ENCODE data around the gene TXLNB. TPM values are rescaled to one million over a fixed set of nuclear protein-coding genes. Genes with fewer than 3 reads are reported as not detected.

TXLNB gene
- total and polyA plus RNA-seq, 2 of the 4 experiments (the other 2 are of a cell fraction) = under 0.01 to 0.05 TPM

DNA sequence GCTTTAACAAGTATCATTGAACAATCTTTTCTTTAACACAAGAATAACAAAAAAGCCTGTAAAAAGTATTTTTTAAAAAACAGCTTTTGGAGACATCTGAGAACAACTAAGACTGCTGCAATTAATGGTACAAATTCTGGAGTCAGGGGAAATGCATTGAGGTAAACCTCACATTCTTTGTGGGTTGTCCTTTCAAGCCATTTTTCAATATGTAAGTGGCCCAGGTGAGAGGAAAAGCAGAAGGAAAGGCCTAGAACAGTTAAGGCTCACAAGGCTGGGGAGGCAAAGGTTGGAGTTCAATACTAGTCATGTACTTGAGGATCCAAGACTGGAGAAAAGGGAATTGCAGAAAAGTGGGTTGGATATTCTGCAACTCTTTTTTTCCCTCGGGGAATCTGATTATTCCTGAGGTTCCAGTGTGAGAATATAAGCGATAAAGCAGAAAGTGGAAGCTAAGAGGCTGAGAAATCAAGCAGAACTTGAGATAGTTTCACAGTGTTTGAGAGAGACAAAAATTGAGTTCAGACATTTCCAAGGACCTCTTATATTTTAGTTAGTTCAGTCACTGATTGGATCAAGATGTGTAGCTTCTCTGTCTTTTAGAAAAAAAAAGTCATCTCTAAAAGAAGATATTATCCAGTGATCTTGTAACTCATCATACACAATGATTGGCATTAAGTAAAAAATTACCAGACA is 25.0 kb upstream of the TXLNB start:
- WGBS, 2 experiments (ENCODE audit: extremely low coverage in 2 of 2, insufficient read length in 1 of 2) = 83% methylated on average over 2 of the region's 2 CpGs; no CpG with 5 or more reads in 1 of the 2 experiments
- Histone ChIP-seq H3K9me3 (ENCODE audit: control insufficient read depth, insufficient read depth, low read length) (no peaks in the 10 kb centered on the region), H2AK9ac (replicated peaks; ENCODE audit: low read depth, low read length, poor library complexity) (no peak overlapping the region), H2BK20ac (ENCODE audit: low read depth, low read length) (no peak overlapping the region), H3K56ac (ENCODE audit: extremely low read depth, insufficient read depth, low read length) (no peak overlapping the region), H3K27ac (ENCODE audit: insufficient read depth, low read length) (no peak overlapping the region), H3K79me1 (ENCODE audit: low read depth in 1 of 2, low read length in 2 of 2) (no peaks in the 10 kb centered on the region), H3K36me3 (ENCODE audit: control insufficient read depth, insufficient read depth, low read length) (no peaks in the 10 kb centered on the region), H4K5ac (ENCODE audit: low read depth, low read length) (no peak overlapping the region), H2BK5ac (ENCODE audit: low read depth, low read length, poor library complexity, severe bottlenecking) (no peak overlapping the region), H2AFZ (replicated peaks; ENCODE audit: low read length, poor library complexity) (no peak overlapping the region), H3K23ac (ENCODE audit: low read depth, low read length) (no peak overlapping the region), H3K4me2 (ENCODE audit: low read depth, low read length) (no peak overlapping the region), H2BK15ac (ENCODE audit: low read depth, low read length) (no peak overlapping the region; the same call in 1 of the 3 replicates), H2BK120ac (ENCODE audit: low read depth, low read length) (no peak overlapping the region), H3K4me1 (ENCODE audit: control insufficient read depth, insufficient read depth, low read length) (no peaks in the 10 kb centered on the region), H3K9ac (ENCODE audit: low read depth, low read length) (no peak overlapping the region), H4K91ac (ENCODE audit: insufficient read depth, low read depth, low read length) (no peak overlapping the region), H3K18ac (ENCODE audit: low read depth, low read length) (no peak overlapping the region), H3K4ac (ENCODE audit: low read depth, low read length) (no peak overlapping the region), H3K4me3 (ENCODE audit: insufficient read depth, low read depth, low read length) (no peak overlapping the region), H4K20me1 (ENCODE audit: insufficient read depth, low read length) (no peaks in the 10 kb centered on the region), H2AK5ac (ENCODE audit: low read depth, low read length) (no peak overlapping the region), H3K27me3 (ENCODE audit: control insufficient read depth, insufficient read depth, low read length) (no peaks in the 10 kb centered on the region), H4K8ac (ENCODE audit: low read depth in 2 of 2, low read length in 2 of 2) (no peak overlapping the region), H3K9me1 (ENCODE audit: insufficient read depth, low read length) (no peaks in the 10 kb centered on the region; the same call in 1 of the 2 replicates), H3K14ac (replicated peaks; ENCODE audit: low read depth, low read length) (no peak overlapping the region)
- intact Hi-C loops (cut with micrococcal nuclease) (no loop called here), in situ Hi-C loops (cut with MboI; ENCODE audit: low sequenced_read_pairs) (no loop called here), dilution Hi-C loops (cut with HindIII; ENCODE audit: low sequenced_read_pairs, unreplicated experiment) (no loop called here)
- TF ChIP-seq, protein P1, sequence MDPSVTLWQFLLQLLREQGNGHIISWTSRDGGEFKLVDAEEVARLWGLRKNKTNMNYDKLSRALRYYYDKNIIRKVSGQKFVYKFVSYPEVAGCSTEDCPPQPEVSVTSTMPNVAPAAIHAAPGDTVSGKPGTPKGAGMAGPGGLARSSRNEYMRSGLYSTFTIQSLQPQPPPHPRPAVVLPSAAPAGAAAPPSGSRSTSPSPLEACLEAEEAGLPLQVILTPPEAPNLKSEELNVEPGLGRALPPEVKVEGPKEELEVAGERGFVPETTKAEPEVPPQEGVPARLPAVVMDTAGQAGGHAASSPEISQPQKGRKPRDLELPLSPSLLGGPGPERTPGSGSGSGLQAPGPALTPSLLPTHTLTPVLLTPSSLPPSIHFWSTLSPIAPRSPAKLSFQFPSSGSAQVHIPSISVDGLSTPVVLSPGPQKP (IDR thresholded peaks at IDR 0.05; ENCODE audit: borderline replicate concordance, low read depth, low read length) = no peak
- ATAC-seq (ENCODE audit: low read depth) (no peak), DNase-seq (no peak)
- ChIA-PET CTCF (interaction anchor here (0.6 kb wide), 1 partner anchor 12 kb away, joined by 3 read pairs; no protein-coding TSS in a partner anchor), POLR2A (ENCODE audit: unreplicated experiment) (no interaction called here)
- BruUV-seq (replicated peaks) = no TSS peak
